GM10847 (cell line): Measurements from ENCODE around the gene SLC24A1.

Source experiments
- POLR2A ChIP-seq: IDR thresholded peaks from 2 replicates; pipeline ENCODE4 v1.6.1; 2011; ENCODE audit not compliant: insufficient read length; ENCODE audit errors: extremely low read depth

The SLC24A1 gene

GRCh38 chr15:65621638-65622037, at the start of gene SLC24A1:
Gene SLC24A1, plus strand, starts transcription at chr15:65621938. Its CDS starts 2,143 bp downstream, at chr15:65624081.
- TF ChIP-seq POLR2A = no peak

GRCh38 chr15:65571971-65572370, 49.8 kb upstream of the SLC24A1 start:
- no peak for TF ChIP-seq POLR2A

- TF ChIP-seq POLR2A = no peak
Observed at GRCh38 chr15:65576664-65577063, 45.1 kb upstream of the SLC24A1 start.

GRCh38 chr15:65577129-65577996, 44.4 kb upstream of the SLC24A1 start:
- no peak for TF ChIP-seq POLR2A

- no peak for TF ChIP-seq POLR2A
Observed at GRCh38 chr15:65578904-65579728, 42.6 kb upstream of the SLC24A1 start.

- TF ChIP-seq POLR2A = no peak
Observed at GRCh38 chr15:65579762-65580161, 42.0 kb upstream of the SLC24A1 start.

GRCh38 chr15:65580287-65580686, 41.5 kb upstream of the SLC24A1 start:
- TF ChIP-seq POLR2A = no peak

- no peak for TF ChIP-seq POLR2A
Observed at GRCh38 chr15:65583701-65584100, 38.0 kb upstream of the SLC24A1 start.

- no peak for TF ChIP-seq POLR2A
Observed at GRCh38 chr15:65584241-65584640, 37.5 kb upstream of the SLC24A1 start.

- TF ChIP-seq POLR2A = no peak
Observed at GRCh38 chr15:65587094-65587493, 34.6 kb upstream of the SLC24A1 start.

GRCh38 chr15:65595960-65596359, 25.8 kb upstream of the SLC24A1 start:
- no peak for TF ChIP-seq POLR2A

GRCh38 chr15:65598468-65598867, 23.3 kb upstream of the SLC24A1 start:
- no peak for TF ChIP-seq POLR2A

GRCh38 chr15:65599677-65600076, 22.1 kb upstream of the SLC24A1 start:
- no peak for TF ChIP-seq POLR2A

GRCh38 chr15:65603134-65603533, 18.6 kb upstream of the SLC24A1 start:
- TF ChIP-seq POLR2A = no peak

- no peak for TF ChIP-seq POLR2A
Observed at GRCh38 chr15:65603559-65603958, 18.2 kb upstream of the SLC24A1 start.

GRCh38 chr15:65610871-65611718, 10.6 kb upstream of the SLC24A1 start, which contains the start of gene INTS14:
Gene INTS14, minus strand, starts transcription at chr15:65611131. Its CDS starts 3,751 bp downstream, at chr15:65607380.
- peak; percentile 87 for TF ChIP-seq POLR2A
